Upper lobe of left lung (tissue), 6 donors: Measurements from ENCODE around the gene ARFGEF3. TPM values are rescaled to one million over a fixed set of nuclear protein-coding genes. Genes with fewer than 3 reads are reported as not detected.

Experiments
- ATAC-seq, 2 donors: fragments of 200-7000 bp; cut with Tn5 transposase; one replicate each; pipeline ENCODE4 v1.9.1; 2022; ENCODE audit warnings: mild to moderate bottlenecking in 2 of 2, moderate library complexity in 2 of 2; ENCODE audit not compliant: low FRiP score in 2 of 2
- DNase-seq, 2 donors: peaks; one replicate each; pipeline ENCODE4 v3.0.0-alpha.2; 2019 to 2020
- H3K27ac ChIP-seq, 4 donors: fragments of 200-600 bp; sonication (generic); one replicate each; pipeline ENCODE4 v1.5.1; 2016 to 2019
- H3K27me3 ChIP-seq, 4 donors: fragments of 200-600 bp; sonication (generic); one replicate each; pipeline ENCODE4 v1.5.1; 2017 to 2019
- H3K36me3 ChIP-seq, 4 donors: fragments of 200-600 bp; sonication (generic); one replicate each; pipeline ENCODE4 v1.5.1; 2016 to 2019
- H3K4me1 ChIP-seq, 4 donors: fragments of 200-600 bp; sonication (generic); one replicate each; pipeline ENCODE4 v1.5.1; 2018 to 2019
- H3K4me3 ChIP-seq, 4 donors: fragments of 200-600 bp; sonication (generic); one replicate each; pipeline ENCODE4 v1.5.1; 2017 to 2019; ENCODE audit warnings: mild to moderate bottlenecking in 2 of 4, moderate library complexity in 1 of 4
- H3K9me3 ChIP-seq, 4 donors: fragments of 200-600 bp; sonication (generic); one replicate each; pipeline ENCODE4 v1.5.1; 2018 to 2019
- EP300 ChIP-seq, 4 donors: sonication (generic); formaldehyde crosslinking; IDR thresholded peaks; one replicate each; pipeline ENCODE4 v1.5.1; 2017; ENCODE audit warnings: antibody characterized with exemption in 4 of 4, control low read depth in 2 of 4
- POLR2A ChIP-seq, 4 donors: fragments of 450-650 bp; IDR thresholded peaks; one replicate each; pipeline ENCODE4 v1.5.1; 2016 to 2017; ENCODE audit warnings: antibody characterized with exemption in 4 of 4, mild to moderate bottlenecking in 2 of 4
- POLR2AphosphoS5 ChIP-seq, 2 donors: sonication (generic); formaldehyde crosslinking; IDR thresholded peaks; one replicate each; pipeline ENCODE4 v1.5.1; 2017; ENCODE audit warnings: antibody characterized with exemption in 2 of 2
- WGBS, 2 donors: methylation state at CpG; one replicate each; pipeline ENCODE4 v1.1.5; 2017 to 2018; 5-methylcytosine and 5-hydroxymethylcytosine counted together
- total RNA-seq, 6 donors: library from RNA; depleted of rRNA in 4 of 6; stranded (reverse); fragments of >200 nt in 4 of 6; gene quantifications; one replicate each; pipeline versions ENCODE4 v1.1.0 to v1.2.1, GENCODE V29; 2016 to 2021
- TF ChIP-seq, protein P1 (sequence below), 6 experiments: fragments of 450-650 bp in 4 of 6; fragments of 200-600 bp in 2 of 6; sonication (generic) in 2 of 6; IDR thresholded peaks; one replicate each; pipeline ENCODE4 v1.5.1; 2016 to 2019; ENCODE audit warnings: antibody characterized with exemption in 6 of 6
- donor health status: DM: no; HTN: no; CAD: no; lungs with moderate emphysema.
- donor health status: DM: no; HTN: yes; CAD: no; lungs with severe emphysema.

Gene ARFGEF3
- total RNA-seq, 6 donors from 2014 or later = 19.8 to 53.6 (median 30.5) TPM

DNA sequence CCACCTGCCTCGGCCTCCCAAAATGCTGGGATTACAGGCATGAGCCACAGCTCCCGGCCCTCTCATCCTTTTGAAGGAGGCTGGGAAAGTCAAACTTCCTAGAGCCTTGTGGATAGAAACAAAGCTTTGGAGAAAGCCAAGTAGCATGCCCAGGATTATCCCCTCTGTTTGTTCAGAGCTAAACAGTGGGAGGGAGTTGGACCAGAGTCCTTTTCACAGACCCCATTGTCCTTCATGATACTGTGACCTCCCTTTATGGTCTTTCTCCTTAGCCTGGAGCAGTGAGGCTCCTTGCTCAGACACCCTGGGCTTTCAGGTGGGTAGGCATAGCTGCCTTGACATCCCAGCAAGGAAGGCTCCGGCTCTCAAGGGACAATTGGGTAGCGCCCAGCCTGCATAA lies 25.4 kb downstream of the ARFGEF3 start:
- 83 to 98% methylated on average over 2 to 4 of the region's 4 CpGs for WGBS, 2 donors
- Histone ChIP-seq H3K9me3 (no peaks in the 10 kb centered on the region), H3K36me3 (no peaks in the 10 kb centered on the region), H3K27me3 (no peaks in the 10 kb centered on the region), H3K4me3 (no peak overlapping the region), H3K27ac (no peak overlapping the region), H3K4me1 (peaks cover 0 to 9% (median 0%) of the 10 kb centered on the region in 4 donors)
- no peak for ATAC-seq
- TF ChIP-seq EP300 (IDR thresholded peaks at IDR 0.05) = no peak
- TF ChIP-seq, protein P1, sequence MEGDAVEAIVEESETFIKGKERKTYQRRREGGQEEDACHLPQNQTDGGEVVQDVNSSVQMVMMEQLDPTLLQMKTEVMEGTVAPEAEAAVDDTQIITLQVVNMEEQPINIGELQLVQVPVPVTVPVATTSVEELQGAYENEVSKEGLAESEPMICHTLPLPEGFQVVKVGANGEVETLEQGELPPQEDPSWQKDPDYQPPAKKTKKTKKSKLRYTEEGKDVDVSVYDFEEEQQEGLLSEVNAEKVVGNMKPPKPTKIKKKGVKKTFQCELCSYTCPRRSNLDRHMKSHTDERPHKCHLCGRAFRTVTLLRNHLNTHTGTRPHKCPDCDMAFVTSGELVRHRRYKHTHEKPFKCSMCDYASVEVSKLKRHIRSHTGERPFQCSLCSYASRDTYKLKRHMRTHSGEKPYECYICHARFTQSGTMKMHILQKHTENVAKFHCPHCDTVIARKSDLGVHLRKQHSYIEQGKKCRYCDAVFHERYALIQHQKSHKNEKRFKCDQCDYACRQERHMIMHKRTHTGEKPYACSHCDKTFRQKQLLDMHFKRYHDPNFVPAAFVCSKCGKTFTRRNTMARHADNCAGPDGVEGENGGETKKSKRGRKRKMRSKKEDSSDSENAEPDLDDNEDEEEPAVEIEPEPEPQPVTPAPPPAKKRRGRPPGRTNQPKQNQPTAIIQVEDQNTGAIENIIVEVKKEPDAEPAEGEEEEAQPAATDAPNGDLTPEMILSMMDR (IDR thresholded peaks at IDR 0.05) = no peak
- TF ChIP-seq POLR2AphosphoS5 (IDR thresholded peaks at IDR 0.05) = no peak
- no peak for TF ChIP-seq POLR2A (IDR thresholded peaks at IDR 0.05)
- DNase-seq = no peak

GRCh38 chr6:138188278-138188941 lies 26.7 kb downstream of the ARFGEF3 start:
- ATAC-seq = no peak
- Histone ChIP-seq H3K4me1 (peaks cover 0 to 9% (median 0%) of the 10 kb centered on the region in 4 donors), H3K9me3 (no peaks in the 10 kb centered on the region), H3K36me3 (no peaks in the 10 kb centered on the region), H3K4me3 (no peak overlapping the region), H3K27ac (no peak overlapping the region), H3K27me3 (no peaks in the 10 kb centered on the region)
- no peak for TF ChIP-seq POLR2AphosphoS5 (IDR thresholded peaks at IDR 0.05)
- TF ChIP-seq POLR2A (IDR thresholded peaks at IDR 0.05) = no peak
- TF ChIP-seq, protein P1 (IDR thresholded peaks at IDR 0.05) = no peak
- no peak for TF ChIP-seq EP300 (IDR thresholded peaks at IDR 0.05)
- WGBS, 2 donors = 48 to 50% methylated on average over 5 of the region's 5 CpGs
- no peak for DNase-seq

DNA sequence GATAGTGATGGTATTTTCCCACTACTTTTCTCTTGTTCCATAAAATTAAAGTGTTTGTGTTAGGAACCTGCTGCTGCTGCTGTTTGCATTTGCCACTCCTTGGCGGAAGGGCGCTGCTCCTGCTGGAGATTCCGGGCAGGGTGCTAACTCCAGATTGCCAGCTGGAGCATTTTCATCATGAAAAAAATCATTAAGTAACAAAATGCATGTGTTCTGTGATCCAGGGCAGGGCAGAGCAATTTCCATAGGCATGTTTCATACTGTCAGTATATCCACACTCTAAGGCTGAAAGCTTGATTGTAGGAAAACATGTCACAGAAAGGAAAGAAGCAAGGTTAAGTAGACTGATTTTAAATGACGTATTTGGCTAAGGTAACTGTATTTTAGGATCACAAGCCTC lies 32.5 kb downstream of the ARFGEF3 start:
- no peaks in the 10 kb centered on the region for H3K27me3 ChIP-seq
- peak overlapping the region in 3 of 4 donors; percentile 45 to 52 (median 49) for H3K27ac ChIP-seq
- TF ChIP-seq POLR2A (IDR thresholded peaks at IDR 0.05) (no peak), EP300 (IDR thresholded peaks at IDR 0.05) (no peak), POLR2AphosphoS5 (IDR thresholded peaks at IDR 0.05) (no peak)
- TF ChIP-seq, protein P1 (IDR thresholded peaks at IDR 0.05) = peak in 1 of 6 experiments; percentile 6
- no peaks in the 10 kb centered on the region for H3K36me3 ChIP-seq
- no peak overlapping the region for H3K4me3 ChIP-seq
- peak in 1 of 2 donors; percentile 70 for DNase-seq
- 44 to 50% methylated on average over 4 of the region's 4 CpGs for WGBS, 2 donors
- peaks cover 0 to 5% (median 1%) of the 10 kb centered on the region in 4 donors for H3K4me1 ChIP-seq
- H3K9me3 ChIP-seq = no peaks in the 10 kb centered on the region
- peak; percentile 23 to 47 for ATAC-seq

- Histone ChIP-seq H3K9me3 (no peaks in the 10 kb centered on the region), H3K4me3 (no peak overlapping the region), H3K4me1 (peaks cover 0 to 5% (median 1%) of the 10 kb centered on the region in 4 donors), H3K27me3 (no peaks in the 10 kb centered on the region), H3K36me3 (no peaks in the 10 kb centered on the region), H3K27ac (peak overlapping the region in 1 of 4 donors; percentile 6)
- DNase-seq (no peak), ATAC-seq (peak in 1 of 2 donors; percentile 61)
- TF ChIP-seq, protein P1 (IDR thresholded peaks at IDR 0.05) = no peak
- TF ChIP-seq EP300 (IDR thresholded peaks at IDR 0.05) (no peak), POLR2A (IDR thresholded peaks at IDR 0.05) (no peak), POLR2AphosphoS5 (IDR thresholded peaks at IDR 0.05) (no peak)
- WGBS, 2 donors = 68 to 71% methylated on average over 3 of the region's 3 CpGs
Measured at GRCh38 chr6:138196122-138196738, 34.5 kb downstream of the ARFGEF3 start.
